ENCODE measurements around the gene CD2BP2.

The CD2BP2 gene

DNA sequence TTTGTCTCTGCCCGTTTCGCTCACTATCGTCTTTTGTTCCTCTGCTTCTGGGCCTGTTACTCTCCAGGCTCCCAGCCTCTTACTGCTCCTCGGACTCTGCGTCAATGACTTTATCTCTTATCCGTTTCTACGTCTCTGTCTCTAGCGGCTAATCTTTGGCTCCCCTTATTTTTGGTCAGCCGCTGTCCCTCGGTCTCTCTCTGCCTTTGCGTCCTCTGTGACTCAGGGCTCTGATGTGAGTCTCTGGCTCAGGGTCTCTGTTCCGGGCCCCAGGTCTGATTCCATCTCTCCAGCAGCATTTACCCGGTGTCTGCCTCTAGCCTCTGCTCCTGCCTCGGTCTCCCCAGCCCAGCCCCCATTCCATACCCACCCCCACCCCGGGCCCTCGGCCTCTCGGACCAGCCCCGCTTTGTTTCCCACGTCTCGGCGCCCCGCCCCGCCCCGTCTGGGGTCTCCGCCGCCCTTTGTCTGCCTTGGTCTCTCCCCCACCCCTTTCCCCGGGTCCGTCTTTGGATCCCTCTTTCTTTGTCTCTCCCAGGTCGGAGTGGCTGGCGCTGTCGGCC is 39.6 kb upstream of the CD2BP2 start:
- no peak for DNase-seq
- Histone ChIP-seq H3K27ac (peak overlapping the region; percentile 98), H3K36me3 (peaks cover 29% of the 10 kb centered on the region), H3K4me3 (ENCODE audit: low read depth, low read length) (peak overlapping the region; percentile 74), H3K9me3 (ENCODE audit: severe bottlenecking) (no peaks in the 10 kb centered on the region), H3K27me3 (ENCODE audit: insufficient read depth, low read depth, severe bottlenecking) (no peaks in the 10 kb centered on the region)
- TF ChIP-seq CTCF (IDR thresholded peaks at IDR 0.05; ENCODE audit: low read depth, low read length): no peak

DNA sequence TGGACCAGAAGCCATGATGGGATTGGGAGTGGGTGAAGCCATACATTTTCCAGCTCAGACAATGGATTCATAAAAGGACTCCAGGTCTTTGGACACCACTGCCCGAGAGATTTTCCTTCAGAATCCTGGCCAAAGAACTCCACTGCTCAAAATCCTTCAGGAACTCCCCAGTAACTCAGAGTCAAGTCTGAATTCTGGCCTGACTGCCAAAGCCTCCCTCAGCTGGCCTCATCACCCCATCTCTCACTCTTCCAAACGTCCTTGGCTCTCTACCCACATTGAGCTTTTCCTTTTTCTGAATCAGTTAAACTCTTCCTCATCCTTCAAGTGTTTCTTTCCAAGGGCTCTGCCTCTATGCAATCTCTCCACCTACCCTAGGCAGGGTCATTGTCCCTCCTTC is 28.4 kb upstream of the CD2BP2 start:
- Histone ChIP-seq H3K27me3 (ENCODE audit: insufficient read depth, low read depth, severe bottlenecking) (no peaks in the 10 kb centered on the region), H3K27ac (no peak overlapping the region), H3K4me3 (ENCODE audit: low read depth, low read length) (no peak overlapping the region), H3K36me3 (peaks cover 4% of the 10 kb centered on the region), H3K9me3 (ENCODE audit: severe bottlenecking) (no peaks in the 10 kb centered on the region)
- TF ChIP-seq CTCF (IDR thresholded peaks at IDR 0.05; ENCODE audit: low read depth, low read length): no peak
- no peak for DNase-seq

DNA sequence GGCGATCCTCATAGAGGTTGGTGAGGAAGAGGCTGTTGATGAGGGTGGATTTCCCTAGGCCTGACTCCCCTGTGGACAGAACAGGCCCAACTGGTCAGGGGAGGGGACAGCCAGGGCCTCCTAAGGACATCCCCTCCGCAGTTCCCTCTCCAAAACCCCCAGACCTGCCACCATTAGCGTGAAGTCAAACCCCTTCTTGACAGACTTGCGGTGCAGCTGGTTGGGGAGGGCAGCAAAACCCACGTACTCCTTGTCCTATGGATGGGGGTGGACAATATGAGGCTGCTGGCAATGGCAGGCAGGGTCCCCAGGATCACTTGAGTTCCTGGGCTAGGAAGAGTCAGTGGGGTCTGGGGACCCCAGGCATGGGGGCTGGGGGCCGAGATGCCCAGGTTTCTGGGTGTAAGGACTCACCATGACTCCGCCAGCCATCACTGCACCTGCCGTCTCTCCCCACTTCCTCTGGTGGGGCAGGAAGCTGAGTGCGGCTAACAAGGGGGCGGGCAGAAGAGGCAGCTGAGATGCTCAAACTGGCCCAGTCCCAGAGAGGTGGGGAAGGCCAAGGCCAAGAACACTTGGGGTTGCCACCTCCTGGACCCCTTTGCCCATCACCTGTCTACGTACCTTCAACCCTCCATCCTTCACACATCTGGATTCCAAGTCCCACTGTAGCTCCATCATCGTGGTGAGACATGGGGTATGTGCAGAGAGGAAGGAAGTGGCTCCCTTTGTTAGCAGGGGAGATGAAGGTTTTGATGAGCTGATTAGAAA is 27.2 kb upstream of the CD2BP2 start, which contains the start of gene SEPTIN1:
Gene SEPTIN1 (minus strand): TSS at position 451 of the 771 bp plus-strand sequence. CDS start 19 bp downstream, at position 432.
- Histone ChIP-seq H3K27me3 (ENCODE audit: insufficient read depth, low read depth, severe bottlenecking) (no peaks in the 10 kb centered on the region), H3K9me3 (ENCODE audit: severe bottlenecking) (no peaks in the 10 kb centered on the region), H3K27ac (no peak within 1 kb of the TSS), H3K4me3 (ENCODE audit: low read depth, low read length) (no peak within 1 kb of the TSS), H3K36me3 (peaks cover 4% of the 10 kb centered on the region)
- no peak for DNase-seq
- no peak for TF ChIP-seq CTCF (IDR thresholded peaks at IDR 0.05; ENCODE audit: low read depth, low read length)

DNA sequence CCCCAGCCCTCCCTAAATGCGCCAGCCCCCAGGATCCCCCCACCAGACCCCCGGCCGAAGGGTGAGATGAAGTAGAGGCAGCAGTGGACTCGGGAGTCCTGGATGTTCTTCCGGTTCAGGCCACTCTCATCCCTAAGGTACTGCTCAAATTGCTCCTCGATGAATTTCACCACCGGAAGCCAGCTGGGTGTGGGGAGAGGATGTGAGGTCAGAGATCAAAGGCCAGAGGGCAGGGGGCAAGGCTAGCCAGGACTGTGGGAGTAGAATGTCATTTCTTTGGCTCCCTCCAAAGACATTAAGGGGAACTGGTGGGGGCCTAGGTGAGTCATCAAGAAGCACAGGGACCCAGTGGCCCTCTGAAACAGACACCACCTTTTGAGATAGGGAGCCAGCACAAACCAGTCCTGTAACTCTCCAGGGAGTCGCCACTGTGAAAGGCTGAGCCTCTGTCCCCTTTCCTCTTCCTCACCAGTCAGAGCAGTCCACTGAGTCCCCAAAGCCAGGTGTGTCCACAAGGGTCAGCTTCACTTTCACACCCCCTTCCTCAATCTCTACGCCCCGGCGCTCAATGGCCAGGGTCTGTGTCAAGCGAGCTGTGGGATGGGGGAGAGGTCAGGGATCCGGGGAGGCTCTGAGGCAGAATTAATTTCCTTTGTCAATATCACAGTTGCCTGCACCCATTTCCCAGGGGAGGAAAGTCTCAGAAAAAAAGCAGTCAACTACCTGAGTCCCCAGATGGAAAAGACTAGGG is 26.4 kb upstream of the CD2BP2 start:
- no peak for DNase-seq
- Histone ChIP-seq H3K27ac (no peak overlapping the region), H3K4me3 (ENCODE audit: low read depth, low read length) (no peak overlapping the region), H3K27me3 (ENCODE audit: insufficient read depth, low read depth, severe bottlenecking) (no peaks in the 10 kb centered on the region), H3K9me3 (ENCODE audit: severe bottlenecking) (no peaks in the 10 kb centered on the region), H3K36me3 (peaks cover 4% of the 10 kb centered on the region)
- TF ChIP-seq CTCF (IDR thresholded peaks at IDR 0.05; ENCODE audit: low read depth, low read length): no peak

DNA sequence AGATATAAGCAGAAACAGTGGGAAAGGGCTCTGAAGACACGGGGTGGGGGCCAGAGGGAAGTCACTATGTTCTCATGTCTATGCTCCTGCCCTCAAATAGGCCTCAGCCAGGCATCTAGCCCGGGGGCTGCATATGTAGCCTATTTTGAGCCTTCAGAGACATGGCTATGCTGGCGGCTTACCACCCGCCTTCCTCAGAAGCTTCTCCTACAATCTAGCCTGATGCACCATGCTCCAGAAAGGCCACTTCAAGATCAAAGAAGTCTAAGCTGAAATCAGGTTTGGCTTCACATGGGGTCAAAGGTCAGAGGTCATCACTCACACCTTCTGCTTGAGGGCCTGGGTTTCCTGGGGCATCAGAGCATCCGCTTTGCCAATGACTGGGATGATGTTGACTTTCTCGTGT is 25.7 kb upstream of the CD2BP2 start:
- Histone ChIP-seq H3K4me3 (ENCODE audit: low read depth, low read length) (no peak overlapping the region), H3K27me3 (ENCODE audit: insufficient read depth, low read depth, severe bottlenecking) (no peaks in the 10 kb centered on the region), H3K27ac (no peak overlapping the region), H3K9me3 (ENCODE audit: severe bottlenecking) (no peaks in the 10 kb centered on the region), H3K36me3 (peaks cover 4% of the 10 kb centered on the region)
- TF ChIP-seq CTCF (IDR thresholded peaks at IDR 0.05; ENCODE audit: low read depth, low read length): no peak
- no peak for DNase-seq
